SU-DHL-6 (cell line): ENCODE results near the gene SPNS2.

ENCODE experiments used
- EZH2phosphoT487 ChIP-seq: fragments of 200-600 bp; sonication (generic), shearing (Covaris generic); conservative IDR thresholded peaks from 2 replicates; pipeline ENCODE4 v1.6.1; 2018; ENCODE audit warnings: mild to moderate bottlenecking, antibody characterized with exemption, low read length, moderate library complexity, mixed read lengths
- TF ChIP-seq, protein P1 (sequence below): fragments of 200-600 bp; sonication (generic); IDR thresholded peaks from one replicate; pipeline ENCODE4 v1.5.1; 2017; ENCODE audit warnings: antibody characterized with exemption, mild to moderate bottlenecking, low read length, moderate library complexity; ENCODE audit not compliant: insufficient read depth, poor library complexity, severe bottlenecking

DNA sequence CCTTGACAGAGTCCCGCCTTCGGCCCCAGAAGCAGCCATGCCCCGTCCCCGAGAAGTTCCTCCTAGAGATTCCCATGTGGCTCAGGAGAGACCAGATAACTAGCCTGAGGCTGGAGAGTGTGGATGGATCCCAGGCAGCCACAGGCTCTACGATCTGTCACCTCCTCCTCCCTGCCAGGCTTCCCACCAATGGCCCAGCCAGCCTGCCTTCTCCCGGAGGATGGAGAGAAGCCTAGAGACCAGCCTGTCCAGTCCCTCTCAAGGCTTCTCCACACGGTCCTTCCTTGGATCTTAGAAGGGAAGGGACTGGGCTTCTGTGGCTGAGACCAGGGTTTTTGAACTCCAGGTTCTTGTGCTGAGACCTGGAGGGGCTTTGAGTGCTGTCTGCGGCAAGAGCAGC is 84.0 kb downstream of the SPNS2 start:
- TF ChIP-seq, protein P1, sequence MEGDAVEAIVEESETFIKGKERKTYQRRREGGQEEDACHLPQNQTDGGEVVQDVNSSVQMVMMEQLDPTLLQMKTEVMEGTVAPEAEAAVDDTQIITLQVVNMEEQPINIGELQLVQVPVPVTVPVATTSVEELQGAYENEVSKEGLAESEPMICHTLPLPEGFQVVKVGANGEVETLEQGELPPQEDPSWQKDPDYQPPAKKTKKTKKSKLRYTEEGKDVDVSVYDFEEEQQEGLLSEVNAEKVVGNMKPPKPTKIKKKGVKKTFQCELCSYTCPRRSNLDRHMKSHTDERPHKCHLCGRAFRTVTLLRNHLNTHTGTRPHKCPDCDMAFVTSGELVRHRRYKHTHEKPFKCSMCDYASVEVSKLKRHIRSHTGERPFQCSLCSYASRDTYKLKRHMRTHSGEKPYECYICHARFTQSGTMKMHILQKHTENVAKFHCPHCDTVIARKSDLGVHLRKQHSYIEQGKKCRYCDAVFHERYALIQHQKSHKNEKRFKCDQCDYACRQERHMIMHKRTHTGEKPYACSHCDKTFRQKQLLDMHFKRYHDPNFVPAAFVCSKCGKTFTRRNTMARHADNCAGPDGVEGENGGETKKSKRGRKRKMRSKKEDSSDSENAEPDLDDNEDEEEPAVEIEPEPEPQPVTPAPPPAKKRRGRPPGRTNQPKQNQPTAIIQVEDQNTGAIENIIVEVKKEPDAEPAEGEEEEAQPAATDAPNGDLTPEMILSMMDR: no peak
- TF ChIP-seq EZH2phosphoT487: no peak
